CD4-positive, alpha-beta T cell (primary cell): ENCODE data around the gene CSAD. TPM values are rescaled to one million over a fixed set of nuclear protein-coding genes. Genes with fewer than 3 reads are reported as not detected.

Experiments
- ATAC-seq: fragments of 200-7000 bp; cut with Tn5 transposase; one replicate; pipeline ENCODE4 v1.10.0; 2022; ENCODE audit warnings: mild to moderate bottlenecking; ENCODE audit not compliant: poor library complexity
- CTCF ChIA-PET: fragments of 350-600 bp; sonication (Branson Sonifier 250); formaldehyde crosslinking; loops from one replicate; lab custom pipeline; 2021; ENCODE audit warnings: antibody characterized with exemption, inconsistent platforms; lab: Charles Lee
- POLR2A ChIA-PET: fragments of 350-600 bp; sonication (Branson Sonifier 250); formaldehyde crosslinking; loops from one replicate; lab custom pipeline; 2021; ENCODE audit warnings: antibody characterized with exemption, inconsistent platforms; lab: Charles Lee
- DNase-seq, 14 experiments: peaks; one replicate each; pipeline ENCODE4 v3.0.0-alpha.2; 2013 to 2020; ENCODE audit warnings: mixed read lengths in 2 of 14
- H3K27ac ChIP-seq, 2 donors: one replicate each; pipeline versions ENCODE4 v1.5.1 to v1.7.0; 2013; ENCODE audit warnings: low read length in 2 of 2, low read depth in 1 of 2, mild to moderate bottlenecking in 1 of 2
- H3K27me3 ChIP-seq, 2 experiments: 1 replicate in 1 of 2; 2 replicates in 1 of 2; pipeline versions ENCODE4 v1.6.1 to v1.7.0; 2013; ENCODE audit warnings: low read length in 2 of 2, control low read depth in 1 of 2, mild to moderate bottlenecking in 1 of 2, moderate library complexity in 1 of 2; ENCODE audit not compliant: insufficient read depth in 2 of 2, control insufficient read depth in 1 of 2
- H3K36me3 ChIP-seq: one replicate; pipeline ENCODE4 v1.6.1; 2013; ENCODE audit warnings: low read length, control low read depth; ENCODE audit not compliant: insufficient read depth
- H3K4me1 ChIP-seq: one replicate; pipeline ENCODE4 v1.6.1; 2013; ENCODE audit warnings: low read length, control low read depth; ENCODE audit not compliant: insufficient read depth
- H3K4me3 ChIP-seq: one replicate; pipeline ENCODE4 v1.5.1; 2013; ENCODE audit warnings: mild to moderate bottlenecking, low read length, moderate library complexity
- H3K9me3 ChIP-seq, 2 experiments: 1 replicate in 1 of 2; 2 replicates in 1 of 2; pipeline versions ENCODE4 v1.6.1 to v1.7.0; 2013; ENCODE audit warnings: low read length in 2 of 2, mild to moderate bottlenecking in 2 of 2, control low read depth in 1 of 2, moderate library complexity in 1 of 2; ENCODE audit not compliant: control insufficient read depth in 1 of 2, insufficient read depth in 1 of 2
- H3K27ac Mint-ChIP-seq: one replicate; pipeline ENCODE4 v1.8.0; 2020; ENCODE audit warnings: mixed read lengths
- H3K27me3 Mint-ChIP-seq: one replicate; pipeline ENCODE4 v1.8.0; 2021; ENCODE audit warnings: mixed read lengths
- H3K36me3 Mint-ChIP-seq: one replicate; pipeline ENCODE4 v1.8.0; 2021; ENCODE audit warnings: low read depth, mixed read lengths
- H3K4me1 Mint-ChIP-seq: one replicate; pipeline ENCODE4 v1.8.0; 2021; ENCODE audit warnings: low read depth, mixed read lengths
- H3K4me3 Mint-ChIP-seq: one replicate; pipeline ENCODE4 v1.8.0; 2020; ENCODE audit warnings: mild to moderate bottlenecking, mixed read lengths
- H3K9me3 Mint-ChIP-seq: one replicate; pipeline ENCODE4 v1.8.0; 2020; ENCODE audit warnings: mixed read lengths
- intact Hi-C, 2 experiments: fragments of 100-400 bp; cut with DNase I in 1 of 2; cut with micrococcal nuclease in 1 of 2; formaldehyde crosslinking; loops; one replicate each; pipeline versions ENCODE4 v1.15.1 to v1.9.0; 2023 to 2025; cut with DNase I, micrococcal nuclease
- total RNA-seq, 174 experiments: library from RNA in 2 of 174; stranded (reverse) in 2 of 174; gene quantifications; one replicate each; pipeline ENCODE4 v1.2.3 and lab custom pipeline; 2021 to 2026
- TF ChIP-seq, protein P1 (sequence below): fragments of 200-600 bp; IDR thresholded peaks from one replicate; pipeline ENCODE4 v1.8.0; 2022; ENCODE audit warnings: antibody characterized with exemption, mild to moderate bottlenecking

Gene CSAD
- total RNA-seq, 2 experiments from 2014 or later: 56.7 to 57.3 TPM

DNA sequence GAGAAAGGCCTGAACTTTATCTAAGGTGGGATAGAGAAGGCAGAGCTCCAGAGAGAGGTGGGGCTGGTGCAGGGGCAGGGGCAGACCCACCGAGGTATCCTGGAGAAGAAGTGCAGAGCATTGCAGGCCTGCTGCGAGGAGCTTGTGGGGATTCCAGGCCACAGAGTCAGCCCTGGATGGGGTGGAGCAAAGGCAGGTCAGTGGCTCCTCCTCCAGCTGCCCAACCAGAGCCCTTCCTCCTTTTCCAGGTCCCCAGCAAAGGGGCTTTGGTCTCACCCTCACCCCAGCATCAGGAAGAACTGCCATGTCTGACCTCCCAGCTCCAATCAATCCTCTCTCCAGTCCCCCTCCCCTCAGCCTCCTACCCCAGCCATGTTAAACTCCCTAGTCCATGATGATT lies 20.1 kb downstream of the CSAD start:
- Histone ChIP-seq H3K27ac (no peak overlapping the region), H3K9me3 (no peaks in the 10 kb centered on the region), H3K4me1 (peaks cover 10% of the 10 kb centered on the region), H3K27me3 (no peaks in the 10 kb centered on the region), H3K4me3 (no peak overlapping the region), H3K36me3 (no peaks in the 10 kb centered on the region)
- H3K36me3 Mint-ChIP-seq: no peaks in the 10 kb centered on the region
- H3K4me1 Mint-ChIP-seq: peaks cover 7% of the 10 kb centered on the region
- H3K4me3 Mint-ChIP-seq: no peak overlapping the region
- intact Hi-C loops: loop anchor here in 1 of 2 experiments (5.0 kb wide), 1 partner anchor 107 kb away; the partner anchor contains the start of gene ESPL1
- ATAC-seq (no peak), DNase-seq (no peak)
- ChIA-PET CTCF (interaction anchor here (1.4 to 3.1 kb wide), 4 partner anchors 20 to 161 kb away, joined by 4 to 32 read pairs (median 14); partner anchors contain the start of genes AAAS, CSAD and ZNF740), POLR2A (interaction anchor here (0.9 to 3.5 kb wide), 6 partner anchors 20 to 139 kb away, joined by 4 to 19 read pairs (median 7); partner anchors contain the start of genes CSAD, MYG1, PFDN5 and ZNF740)
- H3K9me3 Mint-ChIP-seq: no peaks in the 10 kb centered on the region
- no peak overlapping the region for H3K27ac Mint-ChIP-seq
- TF ChIP-seq, protein P1, sequence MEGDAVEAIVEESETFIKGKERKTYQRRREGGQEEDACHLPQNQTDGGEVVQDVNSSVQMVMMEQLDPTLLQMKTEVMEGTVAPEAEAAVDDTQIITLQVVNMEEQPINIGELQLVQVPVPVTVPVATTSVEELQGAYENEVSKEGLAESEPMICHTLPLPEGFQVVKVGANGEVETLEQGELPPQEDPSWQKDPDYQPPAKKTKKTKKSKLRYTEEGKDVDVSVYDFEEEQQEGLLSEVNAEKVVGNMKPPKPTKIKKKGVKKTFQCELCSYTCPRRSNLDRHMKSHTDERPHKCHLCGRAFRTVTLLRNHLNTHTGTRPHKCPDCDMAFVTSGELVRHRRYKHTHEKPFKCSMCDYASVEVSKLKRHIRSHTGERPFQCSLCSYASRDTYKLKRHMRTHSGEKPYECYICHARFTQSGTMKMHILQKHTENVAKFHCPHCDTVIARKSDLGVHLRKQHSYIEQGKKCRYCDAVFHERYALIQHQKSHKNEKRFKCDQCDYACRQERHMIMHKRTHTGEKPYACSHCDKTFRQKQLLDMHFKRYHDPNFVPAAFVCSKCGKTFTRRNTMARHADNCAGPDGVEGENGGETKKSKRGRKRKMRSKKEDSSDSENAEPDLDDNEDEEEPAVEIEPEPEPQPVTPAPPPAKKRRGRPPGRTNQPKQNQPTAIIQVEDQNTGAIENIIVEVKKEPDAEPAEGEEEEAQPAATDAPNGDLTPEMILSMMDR: no peak
- H3K27me3 Mint-ChIP-seq: no peaks in the 10 kb centered on the region

DNA sequence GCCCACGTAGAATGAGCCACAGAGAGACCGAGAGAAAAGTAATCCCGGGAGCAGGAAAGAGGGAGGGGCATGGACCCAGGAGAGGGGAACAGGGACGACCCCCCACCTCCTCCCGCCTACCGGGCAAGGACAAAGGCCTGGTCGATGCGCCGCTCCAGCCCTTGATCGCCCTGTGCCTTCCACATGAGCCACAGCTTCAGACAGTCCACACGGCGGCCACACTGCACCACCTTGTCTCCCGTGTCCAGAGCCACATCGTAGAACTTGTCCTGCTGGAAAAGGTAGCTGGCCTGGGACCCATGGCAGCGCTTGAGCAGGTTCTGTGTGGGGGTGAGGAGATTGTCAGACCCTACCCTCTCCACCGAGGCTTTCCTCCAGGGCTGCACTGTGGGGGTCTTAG lies 20.7 kb downstream of the CSAD start:
- Mint-ChIP-seq H3K36me3 (no peaks in the 10 kb centered on the region), H3K4me1 (peaks cover 7% of the 10 kb centered on the region), H3K27me3 (no peaks in the 10 kb centered on the region), H3K27ac (no peak overlapping the region), H3K9me3 (no peaks in the 10 kb centered on the region), H3K4me3 (no peak overlapping the region)
- no peaks in the 10 kb centered on the region for H3K9me3 ChIP-seq
- CTCF ChIA-PET: interaction anchor here (0.6 to 3.2 kb wide), 18 partner anchors 8 to 185 kb away, joined by 3 to 32 read pairs (median 4); partner anchors contain the start of genes AAAS, CSAD, ESPL1 and ITGB7
- POLR2A ChIA-PET: interaction anchor here (0.7 to 3.5 kb wide), 9 partner anchors 21 to 161 kb away, joined by 3 to 19 read pairs (median 7); partner anchors contain the start of genes AAAS, CSAD, ESPL1 and PFDN5
- intact Hi-C loops: loop anchor here (1.0 to 5.0 kb wide), 9 partner anchors 30 to 348 kb away; partner anchors contain the start of genes ESPL1 (in 1 of the 2) and PFDN5 (in 1 of the 2)
- no peaks in the 10 kb centered on the region for H3K27me3 ChIP-seq
- no peaks in the 10 kb centered on the region for H3K36me3 ChIP-seq
- H3K4me3 ChIP-seq: no peak overlapping the region
- TF ChIP-seq, protein P1: no peak
- no peak overlapping the region for H3K27ac ChIP-seq
- ATAC-seq (no peak), DNase-seq (no peak)
- peaks cover 10% of the 10 kb centered on the region for H3K4me1 ChIP-seq

DNA sequence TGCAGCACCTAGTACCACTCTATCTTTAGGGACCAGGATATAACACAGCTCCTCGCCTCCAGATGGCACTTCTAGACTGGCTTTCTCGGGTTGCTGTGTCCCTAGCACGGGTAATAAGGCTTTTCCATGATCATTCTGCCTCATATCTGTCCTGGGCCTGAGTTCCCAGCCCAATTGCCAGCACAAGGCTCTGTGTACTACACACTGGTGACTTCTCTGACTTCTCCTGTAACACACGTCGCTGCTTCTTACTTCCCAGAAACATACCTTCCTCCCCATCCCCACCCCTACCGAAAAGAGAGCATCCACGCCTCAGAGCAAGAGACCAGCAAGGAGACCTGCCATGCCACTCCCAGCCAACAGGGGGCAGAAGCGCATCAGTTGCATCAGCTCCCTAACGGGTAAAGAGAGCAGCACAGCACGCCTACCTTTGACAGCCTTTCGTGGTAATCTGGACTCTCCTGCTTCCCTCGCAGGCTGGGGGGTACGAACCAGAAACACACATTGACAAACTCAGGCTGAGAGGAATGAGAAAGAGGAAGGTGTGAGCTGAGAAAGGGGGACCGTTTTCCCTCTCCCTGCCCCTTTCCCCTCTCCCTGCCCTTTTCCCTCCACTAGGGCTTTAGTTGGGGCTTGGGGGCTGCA lies 21.4 kb downstream of the CSAD start:
- H3K4me3 Mint-ChIP-seq: no peak overlapping the region
- peak; percentile 100 for ATAC-seq
- TF ChIP-seq, protein P1: peak; percentile 94
- intact Hi-C loops: loop anchor here (1.0 to 2.0 kb wide), 8 partner anchors 31 to 349 kb away; partner anchors contain the start of gene PFDN5 (in 1 of the 2)
- no peaks in the 10 kb centered on the region for H3K27me3 Mint-ChIP-seq
- peak; percentile 82 to 94 (median 90) for DNase-seq
- ChIA-PET CTCF (interaction anchor here (0.6 to 3.2 kb wide), 18 partner anchors 9 to 186 kb away, joined by 3 to 32 read pairs (median 4); partner anchors contain the start of genes AAAS, CSAD, ESPL1 and ITGB7), POLR2A (interaction anchor here (0.7 to 3.5 kb wide), 13 partner anchors 21 to 162 kb away, joined by 3 to 19 read pairs (median 6); partner anchors contain the start of genes AAAS, CSAD, ESPL1 and ITGB7)
- Histone ChIP-seq H3K36me3 (no peaks in the 10 kb centered on the region), H3K4me1 (peaks cover 10% of the 10 kb centered on the region), H3K27ac (no peak overlapping the region), H3K4me3 (no peak overlapping the region), H3K27me3 (no peaks in the 10 kb centered on the region), H3K9me3 (no peaks in the 10 kb centered on the region)
- no peaks in the 10 kb centered on the region for H3K9me3 Mint-ChIP-seq
- H3K27ac Mint-ChIP-seq: no peak overlapping the region
- peaks cover 7% of the 10 kb centered on the region for H3K4me1 Mint-ChIP-seq
- H3K36me3 Mint-ChIP-seq: no peaks in the 10 kb centered on the region
